Activated naive CD4-positive, alpha-beta T cell treated with anti-CD3 and anti-CD28 coated beads, Interleukin-2, amount 10 ng/mL, durations not matched to agents 7 days and 5 days (primary cell): ENCODE data around the gene COQ7.

Source experiments
- CTCF ChIA-PET: fragments of 350-600 bp; sonication (Branson Sonifier 250); formaldehyde crosslinking; loops from one replicate; lab custom pipeline; 2021; ENCODE audit warnings: antibody characterized with exemption; lab: Charles Lee
- DNase-seq: peaks from one replicate; pipeline ENCODE4 v3.0.0-alpha.2; 2020
- H3K27ac Mint-ChIP-seq: one replicate; pipeline ENCODE4 v1.8.0; 2021; ENCODE audit warnings: mild to moderate bottlenecking, moderate library complexity, mixed read lengths
- H3K27me3 Mint-ChIP-seq: one replicate; pipeline ENCODE4 v1.8.0; 2021; ENCODE audit warnings: mild to moderate bottlenecking, mixed read lengths
- H3K36me3 Mint-ChIP-seq: one replicate; pipeline ENCODE4 v1.8.0; 2021; ENCODE audit warnings: mixed read lengths
- H3K4me1 Mint-ChIP-seq: one replicate; pipeline ENCODE4 v1.8.0; 2021; ENCODE audit warnings: mixed read lengths
- H3K4me3 Mint-ChIP-seq: one replicate; pipeline ENCODE4 v1.8.0; 2021; ENCODE audit warnings: mild to moderate bottlenecking, moderate library complexity, mixed read lengths
- H3K9me3 Mint-ChIP-seq: one replicate; pipeline ENCODE4 v1.8.0; 2021; ENCODE audit warnings: mixed read lengths

Gene COQ7

GRCh38 chr16:19067349-19068236 lies at the start of gene COQ7:
Gene COQ7, plus strand, starts transcription at chr16:19067614. Its CDS starts 51 bp downstream, at chr16:19067665.
- Mint-ChIP-seq H3K27me3 (peaks cover 3% of the 10 kb centered on the region), H3K36me3 (peaks cover 2% of the 10 kb centered on the region), H3K9me3 (no peaks in the 10 kb centered on the region), H3K4me3 (peak within 1 kb of the TSS; percentile 89), H3K4me1 (peaks cover 22% of the 10 kb centered on the region), H3K27ac (peak within 1 kb of the TSS; percentile 99)
- peak; percentile 99 for DNase-seq
- CTCF ChIA-PET = interaction anchor here (1.0 kb wide), 1 partner anchor 84 kb away, joined by 3 read pairs; no protein-coding TSS in a partner anchor

- Mint-ChIP-seq H3K27me3 (peaks cover 7% of the 10 kb centered on the region), H3K4me1 (no peaks in the 10 kb centered on the region), H3K27ac (no peak overlapping the region), H3K36me3 (no peaks in the 10 kb centered on the region), H3K4me3 (no peak overlapping the region), H3K9me3 (no peaks in the 10 kb centered on the region)
- CTCF ChIA-PET = no interaction called here
- DNase-seq = no peak
Measured at GRCh38 chr16:19020689-19021088, 46.7 kb upstream of the COQ7 start.

GRCh38 chr16:19021747-19022146 lies 45.7 kb upstream of the COQ7 start:
- H3K36me3 Mint-ChIP-seq = no peaks in the 10 kb centered on the region
- no peak for DNase-seq
- H3K4me1 Mint-ChIP-seq = no peaks in the 10 kb centered on the region
- no peak overlapping the region for H3K4me3 Mint-ChIP-seq
- H3K27ac Mint-ChIP-seq = no peak overlapping the region
- CTCF ChIA-PET = no interaction called here
- no peaks in the 10 kb centered on the region for H3K9me3 Mint-ChIP-seq
- peaks cover 7% of the 10 kb centered on the region for H3K27me3 Mint-ChIP-seq

- H3K27ac Mint-ChIP-seq = no peak overlapping the region
- H3K27me3 Mint-ChIP-seq = peaks cover 4% of the 10 kb centered on the region
- CTCF ChIA-PET = no interaction called here
- H3K9me3 Mint-ChIP-seq = no peaks in the 10 kb centered on the region
- H3K4me3 Mint-ChIP-seq = no peak overlapping the region
- no peak for DNase-seq
- H3K36me3 Mint-ChIP-seq = no peaks in the 10 kb centered on the region
- no peaks in the 10 kb centered on the region for H3K4me1 Mint-ChIP-seq
Measured at GRCh38 chr16:19027416-19027815, 40.0 kb upstream of the COQ7 start.

GRCh38 chr16:19029980-19030379 lies 37.4 kb upstream of the COQ7 start:
- Mint-ChIP-seq H3K9me3 (peaks cover under 1% of the 10 kb centered on the region), H3K4me1 (no peaks in the 10 kb centered on the region), H3K27ac (no peak overlapping the region), H3K4me3 (no peak overlapping the region), H3K36me3 (no peaks in the 10 kb centered on the region), H3K27me3 (peaks cover 4% of the 10 kb centered on the region)
- CTCF ChIA-PET = no interaction called here
- DNase-seq = no peak

- Mint-ChIP-seq H3K36me3 (no peaks in the 10 kb centered on the region), H3K4me3 (no peak overlapping the region), H3K4me1 (no peaks in the 10 kb centered on the region), H3K27me3 (peaks cover 4% of the 10 kb centered on the region), H3K9me3 (peaks cover 3% of the 10 kb centered on the region), H3K27ac (no peak overlapping the region)
- DNase-seq = no peak
- CTCF ChIA-PET = no interaction called here
Measured at GRCh38 chr16:19031738-19032137, 35.7 kb upstream of the COQ7 start.

- peaks cover 4% of the 10 kb centered on the region for H3K27me3 Mint-ChIP-seq
- no peak for DNase-seq
- H3K4me1 Mint-ChIP-seq = no peaks in the 10 kb centered on the region
- peaks cover 4% of the 10 kb centered on the region for H3K9me3 Mint-ChIP-seq
- H3K27ac Mint-ChIP-seq = no peak overlapping the region
- no peaks in the 10 kb centered on the region for H3K36me3 Mint-ChIP-seq
- H3K4me3 Mint-ChIP-seq = no peak overlapping the region
- CTCF ChIA-PET = no interaction called here
Measured at GRCh38 chr16:19033761-19034160, 33.7 kb upstream of the COQ7 start.

- CTCF ChIA-PET = no interaction called here
- Mint-ChIP-seq H3K27ac (no peak overlapping the region), H3K4me1 (no peaks in the 10 kb centered on the region)
Measured at GRCh38 chr16:19040400-19040799, 27.0 kb upstream of the COQ7 start.

GRCh38 chr16:19044769-19045168 lies 22.6 kb upstream of the COQ7 start:
- H3K9me3 Mint-ChIP-seq = no peaks in the 10 kb centered on the region
- H3K4me1 Mint-ChIP-seq = no peaks in the 10 kb centered on the region
- H3K27ac Mint-ChIP-seq = no peak overlapping the region
- no peaks in the 10 kb centered on the region for H3K36me3 Mint-ChIP-seq
- no peaks in the 10 kb centered on the region for H3K27me3 Mint-ChIP-seq
- DNase-seq = no peak
- CTCF ChIA-PET = no interaction called here
- no peak overlapping the region for H3K4me3 Mint-ChIP-seq

More at GRCh38 chr16:19040400-19040799, 27.0 kb upstream of the COQ7 start:
- Mint-ChIP-seq H3K9me3 (peaks cover 1% of the 10 kb centered on the region), H3K36me3 (no peaks in the 10 kb centered on the region), H3K4me3 (no peak overlapping the region), H3K27me3 (no peaks in the 10 kb centered on the region)
- DNase-seq = no peak

GRCh38 chr16:19046062-19046461 lies 21.4 kb upstream of the COQ7 start:
- Mint-ChIP-seq H3K4me1 (no peaks in the 10 kb centered on the region), H3K9me3 (no peaks in the 10 kb centered on the region), H3K4me3 (no peak overlapping the region), H3K27ac (no peak overlapping the region), H3K27me3 (no peaks in the 10 kb centered on the region), H3K36me3 (no peaks in the 10 kb centered on the region)
- DNase-seq = no peak
- CTCF ChIA-PET = no interaction called here

GRCh38 chr16:19062706-19063105 lies 4.7 kb upstream of the COQ7 start:
- peaks cover 8% of the 10 kb centered on the region for H3K4me1 Mint-ChIP-seq
- no peak for DNase-seq
- no peaks in the 10 kb centered on the region for H3K9me3 Mint-ChIP-seq
- H3K27me3 Mint-ChIP-seq = peaks cover 3% of the 10 kb centered on the region
- no peak overlapping the region for H3K4me3 Mint-ChIP-seq
- no peaks in the 10 kb centered on the region for H3K36me3 Mint-ChIP-seq
- no peak overlapping the region for H3K27ac Mint-ChIP-seq
- CTCF ChIA-PET = no interaction called here

- Mint-ChIP-seq H3K9me3 (no peaks in the 10 kb centered on the region), H3K27me3 (peaks cover 3% of the 10 kb centered on the region), H3K36me3 (no peaks in the 10 kb centered on the region), H3K27ac (peak overlapping the region; percentile 99), H3K4me3 (peak overlapping the region; percentile 89), H3K4me1 (peaks cover 22% of the 10 kb centered on the region)
- DNase-seq = no peak
- CTCF ChIA-PET = interaction anchor here (1.0 kb wide), 1 partner anchor 84 kb away, joined by 3 read pairs; no protein-coding TSS in a partner anchor
Measured at GRCh38 chr16:19066988-19067348, 446 bp upstream of the COQ7 start.

- CTCF ChIA-PET = no interaction called here
- Mint-ChIP-seq H3K4me1 (peaks cover 22% of the 10 kb centered on the region), H3K36me3 (peaks cover 2% of the 10 kb centered on the region), H3K9me3 (no peaks in the 10 kb centered on the region), H3K27ac (peak overlapping the region; percentile 99), H3K4me3 (peak overlapping the region; percentile 89), H3K27me3 (peaks cover under 1% of the 10 kb centered on the region)
- DNase-seq = no peak
Measured at GRCh38 chr16:19068237-19068815, 912 bp downstream of the COQ7 start.

- no peaks in the 10 kb centered on the region for H3K27me3 Mint-ChIP-seq
- H3K4me1 Mint-ChIP-seq = peaks cover 17% of the 10 kb centered on the region
- CTCF ChIA-PET = interaction anchor here (0.7 to 2.8 kb wide), 5 partner anchors 22 to 289 kb away, joined by 3 to 14 read pairs (median 4); partner anchors contain the start of gene TMC7
Measured at GRCh38 chr16:19071811-19072777, 4.7 kb downstream of the COQ7 start.

More at GRCh38 chr16:19071811-19072777, 4.7 kb downstream of the COQ7 start:
- peak; percentile 74 for DNase-seq
- H3K27ac Mint-ChIP-seq = peak overlapping the region; percentile 50
- H3K36me3 Mint-ChIP-seq = peaks cover 10% of the 10 kb centered on the region
- no peak overlapping the region for H3K4me3 Mint-ChIP-seq
- no peaks in the 10 kb centered on the region for H3K9me3 Mint-ChIP-seq
